ENCODE measurements around the gene KRT222. TPM values are rescaled to one million over a fixed set of nuclear protein-coding genes. Genes with fewer than 3 reads are reported as not detected.

KRT222 gene
- total and polyA plus RNA-seq, 2 of the 13 experiments (the other 11 are each of a cell fraction or from before 2014, with no cell fraction given), result not detected

DNA sequence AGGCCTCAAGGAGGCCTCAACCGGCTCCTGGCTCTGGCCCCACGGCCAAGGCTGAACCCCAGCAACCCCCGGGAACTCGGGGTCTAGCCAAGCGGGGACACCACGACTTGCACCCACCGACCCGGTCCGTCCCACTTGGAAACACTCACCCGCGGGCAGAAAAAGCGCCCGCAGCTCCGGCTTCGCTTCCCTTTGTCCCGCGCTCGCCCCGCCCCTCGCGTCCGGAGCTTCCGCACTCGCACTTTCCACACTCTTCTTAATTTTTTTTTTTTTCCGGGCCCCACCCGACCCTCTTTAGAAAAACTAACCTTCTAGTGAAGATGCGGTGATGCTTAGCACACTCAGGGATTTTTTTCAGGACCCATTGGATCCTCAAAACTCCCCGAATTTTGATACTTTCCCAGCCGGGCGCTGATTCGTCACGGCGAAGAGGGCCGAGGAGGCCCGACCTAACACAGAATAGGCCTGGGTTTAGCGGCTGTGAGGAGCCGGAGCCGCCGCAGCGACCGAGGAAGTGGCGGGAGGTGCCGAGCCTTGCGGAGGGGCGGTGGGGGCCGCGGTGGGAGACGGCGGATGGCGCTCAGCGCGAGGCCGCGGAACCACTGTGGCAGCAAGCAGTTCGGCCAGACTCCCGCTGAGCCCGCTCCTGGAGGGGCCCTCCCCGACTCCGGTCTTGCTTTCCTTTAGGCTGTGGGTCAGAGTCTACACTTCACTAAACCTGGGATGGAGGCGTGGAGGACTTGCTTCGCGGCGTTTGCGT is 17.2 kb downstream of the KRT222 start, which contains the start of gene SMARCE1 (continued):
- 0 out of 2 replicates have a peak, but pooled peaks have one; percentile 31 for TF ChIP-seq CENPT (CRISPR knock-in tag; IDR thresholded peaks at IDR 0.05; ENCODE audit: low read depth)
- TF ChIP-seq ZKSCAN8 (CRISPR knock-in tag; IDR thresholded peaks at IDR 0.05; ENCODE audit: borderline replicate concordance), result no peak; the same call in 1 of the 2 replicates
- no peak for TF ChIP-seq SP2 (CRISPR knock-in tag; IDR thresholded peaks at IDR 0.05)
- TF ChIP-seq ZBTB42 (CRISPR knock-in tag; IDR thresholded peaks at IDR 0.05), result no peak; the same call in 1 of the 2 replicates
- TF ChIP-seq, protein P1, sequence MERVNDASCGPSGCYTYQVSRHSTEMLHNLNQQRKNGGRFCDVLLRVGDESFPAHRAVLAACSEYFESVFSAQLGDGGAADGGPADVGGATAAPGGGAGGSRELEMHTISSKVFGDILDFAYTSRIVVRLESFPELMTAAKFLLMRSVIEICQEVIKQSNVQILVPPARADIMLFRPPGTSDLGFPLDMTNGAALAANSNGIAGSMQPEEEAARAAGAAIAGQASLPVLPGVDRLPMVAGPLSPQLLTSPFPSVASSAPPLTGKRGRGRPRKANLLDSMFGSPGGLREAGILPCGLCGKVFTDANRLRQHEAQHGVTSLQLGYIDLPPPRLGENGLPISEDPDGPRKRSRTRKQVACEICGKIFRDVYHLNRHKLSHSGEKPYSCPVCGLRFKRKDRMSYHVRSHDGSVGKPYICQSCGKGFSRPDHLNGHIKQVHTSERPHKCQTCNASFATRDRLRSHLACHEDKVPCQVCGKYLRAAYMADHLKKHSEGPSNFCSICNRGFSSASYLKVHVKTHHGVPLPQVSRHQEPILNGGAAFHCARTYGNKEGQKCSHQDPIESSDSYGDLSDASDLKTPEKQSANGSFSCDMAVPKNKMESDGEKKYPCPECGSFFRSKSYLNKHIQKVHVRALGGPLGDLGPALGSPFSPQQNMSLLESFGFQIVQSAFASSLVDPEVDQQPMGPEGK (CRISPR knock-in tag; IDR thresholded peaks at IDR 0.05), result peak; percentile 82
- TF ChIP-seq, protein P2, sequence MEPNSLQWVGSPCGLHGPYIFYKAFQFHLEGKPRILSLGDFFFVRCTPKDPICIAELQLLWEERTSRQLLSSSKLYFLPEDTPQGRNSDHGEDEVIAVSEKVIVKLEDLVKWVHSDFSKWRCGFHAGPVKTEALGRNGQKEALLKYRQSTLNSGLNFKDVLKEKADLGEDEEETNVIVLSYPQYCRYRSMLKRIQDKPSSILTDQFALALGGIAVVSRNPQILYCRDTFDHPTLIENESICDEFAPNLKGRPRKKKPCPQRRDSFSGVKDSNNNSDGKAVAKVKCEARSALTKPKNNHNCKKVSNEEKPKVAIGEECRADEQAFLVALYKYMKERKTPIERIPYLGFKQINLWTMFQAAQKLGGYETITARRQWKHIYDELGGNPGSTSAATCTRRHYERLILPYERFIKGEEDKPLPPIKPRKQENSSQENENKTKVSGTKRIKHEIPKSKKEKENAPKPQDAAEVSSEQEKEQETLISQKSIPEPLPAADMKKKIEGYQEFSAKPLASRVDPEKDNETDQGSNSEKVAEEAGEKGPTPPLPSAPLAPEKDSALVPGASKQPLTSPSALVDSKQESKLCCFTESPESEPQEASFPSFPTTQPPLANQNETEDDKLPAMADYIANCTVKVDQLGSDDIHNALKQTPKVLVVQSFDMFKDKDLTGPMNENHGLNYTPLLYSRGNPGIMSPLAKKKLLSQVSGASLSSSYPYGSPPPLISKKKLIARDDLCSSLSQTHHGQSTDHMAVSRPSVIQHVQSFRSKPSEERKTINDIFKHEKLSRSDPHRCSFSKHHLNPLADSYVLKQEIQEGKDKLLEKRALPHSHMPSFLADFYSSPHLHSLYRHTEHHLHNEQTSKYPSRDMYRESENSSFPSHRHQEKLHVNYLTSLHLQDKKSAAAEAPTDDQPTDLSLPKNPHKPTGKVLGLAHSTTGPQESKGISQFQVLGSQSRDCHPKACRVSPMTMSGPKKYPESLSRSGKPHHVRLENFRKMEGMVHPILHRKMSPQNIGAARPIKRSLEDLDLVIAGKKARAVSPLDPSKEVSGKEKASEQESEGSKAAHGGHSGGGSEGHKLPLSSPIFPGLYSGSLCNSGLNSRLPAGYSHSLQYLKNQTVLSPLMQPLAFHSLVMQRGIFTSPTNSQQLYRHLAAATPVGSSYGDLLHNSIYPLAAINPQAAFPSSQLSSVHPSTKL (CRISPR knock-in tag; IDR thresholded peaks at IDR 0.05), result peak; percentile 33; the same call in 1 of the 2 replicates
- TF ChIP-seq SP140L (CRISPR knock-in tag; IDR thresholded peaks at IDR 0.05; ENCODE audit: borderline replicate concordance), result peak; percentile 48; the same call in 1 of the 2 replicates
- TF ChIP-seq HMG20A (CRISPR knock-in tag; IDR thresholded peaks at IDR 0.05; ENCODE audit: borderline replicate concordance), result no peak
- peak; percentile 51 for TF ChIP-seq ETV5 (CRISPR knock-in tag; IDR thresholded peaks at IDR 0.05; ENCODE audit: borderline replicate concordance)
- peak; percentile 63; the same call in 1 of the 2 replicates for TF ChIP-seq ZNF383 (CRISPR knock-in tag; IDR thresholded peaks at IDR 0.05; ENCODE audit: borderline replicate concordance)
- TF ChIP-seq ZSCAN20 (CRISPR knock-in tag; IDR thresholded peaks at IDR 0.05; ENCODE audit: borderline replicate concordance), result peak; percentile 77
- TF ChIP-seq ZNF567 (CRISPR knock-in tag; IDR thresholded peaks at IDR 0.05; ENCODE audit: borderline replicate concordance), result peak; percentile 90; the same call in 1 of the 2 replicates
- TF ChIP-seq ZNF274 (CRISPR knock-in tag; IDR thresholded peaks at IDR 0.05), result peak; percentile 83
- TF ChIP-seq POGZ (CRISPR knock-in tag; IDR thresholded peaks at IDR 0.05), result no peak; the same call in 1 of the 2 replicates
- TF ChIP-seq ZNF737 (CRISPR knock-in tag; IDR thresholded peaks at IDR 0.05; ENCODE audit: borderline replicate concordance), result no peak
- peak; percentile 28; the same call in 1 of the 2 replicates for TF ChIP-seq HNF4A (CRISPR knock-in tag; IDR thresholded peaks at IDR 0.05)
- TF ChIP-seq, protein P3, sequence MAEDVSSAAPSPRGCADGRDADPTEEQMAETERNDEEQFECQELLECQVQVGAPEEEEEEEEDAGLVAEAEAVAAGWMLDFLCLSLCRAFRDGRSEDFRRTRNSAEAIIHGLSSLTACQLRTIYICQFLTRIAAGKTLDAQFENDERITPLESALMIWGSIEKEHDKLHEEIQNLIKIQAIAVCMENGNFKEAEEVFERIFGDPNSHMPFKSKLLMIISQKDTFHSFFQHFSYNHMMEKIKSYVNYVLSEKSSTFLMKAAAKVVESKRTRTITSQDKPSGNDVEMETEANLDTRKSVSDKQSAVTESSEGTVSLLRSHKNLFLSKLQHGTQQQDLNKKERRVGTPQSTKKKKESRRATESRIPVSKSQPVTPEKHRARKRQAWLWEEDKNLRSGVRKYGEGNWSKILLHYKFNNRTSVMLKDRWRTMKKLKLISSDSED (CRISPR knock-in tag; IDR thresholded peaks at IDR 0.05), result 0 out of 2 replicates have a peak, but pooled peaks have one; percentile 9
- peak; percentile 56 for TF ChIP-seq BORCS8-MEF2B (CRISPR knock-in tag; IDR thresholded peaks at IDR 0.05)
- TF ChIP-seq, protein P4, sequence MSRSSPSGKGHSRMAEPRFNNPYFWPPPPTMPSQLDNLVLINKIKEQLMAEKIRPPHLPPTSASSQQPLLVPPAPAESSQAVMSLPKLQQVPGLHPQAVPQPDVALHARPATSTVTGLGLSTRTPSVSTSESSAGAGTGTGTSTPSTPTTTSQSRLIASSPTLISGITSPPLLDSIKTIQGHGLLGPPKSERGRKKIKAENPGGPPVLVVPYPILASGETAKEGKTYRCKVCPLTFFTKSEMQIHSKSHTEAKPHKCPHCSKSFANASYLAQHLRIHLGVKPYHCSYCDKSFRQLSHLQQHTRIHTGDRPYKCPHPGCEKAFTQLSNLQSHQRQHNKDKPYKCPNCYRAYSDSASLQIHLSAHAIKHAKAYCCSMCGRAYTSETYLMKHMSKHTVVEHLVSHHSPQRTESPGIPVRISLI (CRISPR knock-in tag; IDR thresholded peaks at IDR 0.05; ENCODE audit: borderline replicate concordance), result no peak
- peak in 1 of 2 experiments; percentile 64; a peak in 2 of 4 replicates for TF ChIP-seq KLF16 (CRISPR knock-in tag; IDR thresholded peaks at IDR 0.05)

All from HepG2 (cell line).